Gastroesophageal sphincter (tissue), 4 donors: ENCODE results near the gene CUX1. TPM values are rescaled to one million over a fixed set of nuclear protein-coding genes. Genes with fewer than 3 reads are reported as not detected.

Experiments
- ATAC-seq: fragments of 150-250 bp; one replicate; pipeline ENCODE4 v1.9.1; 2016; ENCODE audit warnings: mild to moderate bottlenecking, moderate library complexity
- H3K27ac ChIP-seq, 4 donors: fragments of 200-600 bp; sonication (generic) in 3 of 4; 1 replicate in 3 of 4; 2 replicates in 1 of 4; pipeline ENCODE4 v1.5.1; 2016 to 2019
- H3K27me3 ChIP-seq: fragments of 200-600 bp; sonication (generic); one replicate; pipeline ENCODE4 v1.5.1; 2019
- H3K36me3 ChIP-seq, 2 donors: fragments of 200-600 bp; sonication (generic); one replicate each; pipeline ENCODE4 v1.5.1; 2019; ENCODE audit warnings: control low read depth in 1 of 2
- H3K4me1 ChIP-seq, 3 donors: fragments of 200-600 bp; sonication (generic); 1 replicate in 2 of 3; 2 replicates in 1 of 3; pipeline ENCODE4 v1.5.1; 2016 to 2019; ENCODE audit warnings: control low read depth in 2 of 3
- H3K4me3 ChIP-seq, 2 donors: fragments of 200-600 bp; sonication (generic); one replicate each; pipeline ENCODE4 v1.5.1; 2019; ENCODE audit warnings: mild to moderate bottlenecking in 1 of 2, moderate library complexity in 1 of 2
- H3K9me3 ChIP-seq, 3 donors: fragments of 200-600 bp; sonication (generic); one replicate each; pipeline ENCODE4 v1.5.1; 2017 to 2019; ENCODE audit warnings: control low read depth in 2 of 3
- CTCF ChIP-seq, 4 experiments: fragments of 200-600 bp in 2 of 4; fragments of 450-650 bp in 2 of 4; sonication (generic) in 1 of 4; IDR thresholded peaks; one replicate each; pipeline ENCODE4 v1.5.1; 2017 to 2019; ENCODE audit warnings: antibody characterized with exemption in 4 of 4, mild to moderate bottlenecking in 2 of 4, moderate library complexity in 2 of 4
- EP300 ChIP-seq: sonication (generic); formaldehyde crosslinking; IDR thresholded peaks from one replicate; pipeline ENCODE4 v1.6.1; 2017; ENCODE audit warnings: antibody characterized with exemption, mild to moderate bottlenecking
- POLR2A ChIP-seq, 2 donors: fragments of 450-650 bp; IDR thresholded peaks; one replicate each; pipeline ENCODE4 v1.6.1; 2017; ENCODE audit warnings: antibody characterized with exemption in 2 of 2, mild to moderate bottlenecking in 2 of 2, moderate library complexity in 1 of 2
- POLR2AphosphoS5 ChIP-seq: sonication (generic); formaldehyde crosslinking; IDR thresholded peaks from one replicate; pipeline ENCODE4 v1.6.1; 2017; ENCODE audit warnings: antibody characterized with exemption
- WGBS, 2 donors: methylation state at CpG; one replicate each; pipeline ENCODE4 v1.1.5; 2018; ENCODE audit warnings: low coverage in 1 of 2; 5-methylcytosine and 5-hydroxymethylcytosine counted together
- total RNA-seq, 4 donors: library from RNA; depleted of rRNA; stranded (reverse); fragments of >200 nt; gene quantifications; one replicate each; pipeline ENCODE4 v1.1.0, GENCODE V29; 2016

Gene CUX1
- total RNA-seq, 4 donors from 2014 or later, result 84.4 to 134 (median 110) TPM

- H3K36me3 ChIP-seq, result peaks cover 0 to 4% of the 10 kb centered on the region in 2 donors
- no peaks in the 10 kb centered on the region for H3K9me3 ChIP-seq
- H3K4me3 ChIP-seq, result no peak overlapping the region
- 90 to 92% methylated on average over 3 to 4 of the region's 4 CpGs for WGBS, 2 donors
- TF ChIP-seq EP300 (no peak), CTCF (IDR thresholded peaks at IDR 0.05) (no peak), POLR2AphosphoS5 (no peak), POLR2A (IDR thresholded peaks at IDR 0.05) (no peak)
- no peak for ATAC-seq
- peaks cover 0 to 13% (median 0%) of the 10 kb centered on the region in 3 donors for H3K4me1 ChIP-seq
- H3K27me3 ChIP-seq, result no peaks in the 10 kb centered on the region
- no peak overlapping the region for H3K27ac ChIP-seq
These were observed 272.0 kb downstream of the CUX1 start for GRCh38 chr7:102089175-102090098.

- no peaks in the 10 kb centered on the region for H3K27me3 ChIP-seq
- ATAC-seq, result no peak
- no peak overlapping the region for H3K27ac ChIP-seq
- peaks cover 0 to 15% (median 0%) of the 10 kb centered on the region in 3 donors for H3K4me1 ChIP-seq
- peaks cover 0 to 25% of the 10 kb centered on the region in 2 donors for H3K36me3 ChIP-seq
- TF ChIP-seq POLR2AphosphoS5 (no peak), POLR2A (IDR thresholded peaks at IDR 0.05) (no peak), EP300 (no peak), CTCF (IDR thresholded peaks at IDR 0.05) (no peak)
- WGBS, 2 donors, result 70 to 74% methylated on average over 12 to 14 of the region's 14 CpGs
- H3K4me3 ChIP-seq, result no peak overlapping the region
- H3K9me3 ChIP-seq, result no peaks in the 10 kb centered on the region
These were observed 276.3 kb downstream of the CUX1 start for GRCh38 chr7:102093599-102094315.

- H3K4me1 ChIP-seq, result peaks cover 0 to 15% (median 0%) of the 10 kb centered on the region in 3 donors
- no peak for TF ChIP-seq POLR2AphosphoS5
- no peak for TF ChIP-seq POLR2A (IDR thresholded peaks at IDR 0.05)
- no peak for TF ChIP-seq EP300
- no peak for TF ChIP-seq CTCF (IDR thresholded peaks at IDR 0.05)
- 57 to 80% methylated on average over 4 of the region's 4 CpGs for whole genome bisulfite sequencing, 2 donors
- no peaks in the 10 kb centered on the region for H3K9me3 ChIP-seq
- peaks cover 0 to 30% of the 10 kb centered on the region in 2 donors for H3K36me3 ChIP-seq
- no peak overlapping the region for H3K27ac ChIP-seq
- no peak overlapping the region for H3K4me3 ChIP-seq
- no peak for ATAC-seq
- no peaks in the 10 kb centered on the region for H3K27me3 ChIP-seq
These were observed 276.9 kb downstream of the CUX1 start for GRCh38 chr7:102094316-102094650.

GRCh38 chr7:102095321-102096011 lies 278.0 kb downstream of the CUX1 start:
- no peak for ATAC-seq

More at GRCh38 chr7:102095321-102096011, 278.0 kb downstream of the CUX1 start:
- 74 to 88% methylated on average over 10 to 15 of the region's 16 CpGs for WGBS, 2 donors
- no peak overlapping the region for H3K27ac ChIP-seq
- H3K36me3 ChIP-seq, result peaks cover 0 to 41% of the 10 kb centered on the region in 2 donors
- H3K9me3 ChIP-seq, result no peaks in the 10 kb centered on the region
- no peaks in the 10 kb centered on the region for H3K27me3 ChIP-seq
- H3K4me1 ChIP-seq, result peaks cover 0 to 15% (median 0%) of the 10 kb centered on the region in 3 donors
- H3K4me3 ChIP-seq, result no peak overlapping the region
- no peak for TF ChIP-seq CTCF (IDR thresholded peaks at IDR 0.05)
- no peak for TF ChIP-seq EP300
- no peak for TF ChIP-seq POLR2A (IDR thresholded peaks at IDR 0.05)
- TF ChIP-seq POLR2AphosphoS5, result no peak
